ENCODE results near the gene PKD1L1. TPM values are rescaled to one million over a fixed set of nuclear protein-coding genes. Genes with fewer than 3 reads are reported as not detected.
"Not testable (repeated sequence)": the region's sequence is repeated elsewhere in the genome, so short reads cannot be mapped to it uniquely, and the experiment has no call there.

Gene PKD1L1
- total and polyA plus RNA-seq, 4 donors: 0.26 to 1.1 (median 0.55) TPM

- TF ChIP-seq CTCF (IDR thresholded peaks at IDR 0.05; ENCODE audit: control extremely low read depth, extremely low read depth): no peak
- no peaks in the 10 kb centered on the region for H3K27me3 ChIP-seq (ENCODE audit: control insufficient read depth in 3 of 3, insufficient read depth in 3 of 3, low read length in 2 of 3)
- ATAC-seq (ENCODE audit: insufficient read depth, low FRiP score) (no peak), DNase-seq (no peak)
- no peak overlapping the region for H3K27ac ChIP-seq (ENCODE audit: low read depth in 1 of 2, low read length in 1 of 2)
- H3K4me3 ChIP-seq: no peak overlapping the region
- peaks cover 0 to 7% (median 3%) of the 10 kb centered on the region in 4 donors for H3K36me3 ChIP-seq (ENCODE audit: control insufficient read depth in 4 of 4, insufficient read depth in 4 of 4, low read length in 4 of 4)
- no peak overlapping the region for H3K9ac ChIP-seq (ENCODE audit: insufficient read depth in 1 of 2, low read length in 2 of 2)
- WGBS, 2 donors: 57 to 78% methylated on average over 2 of the region's 2 CpGs
- peaks cover 0 to 12% (median 0%) of the 10 kb centered on the region in 5 donors for H3K4me1 ChIP-seq (ENCODE audit: control insufficient read depth in 5 of 5, insufficient read depth in 5 of 5, low read length in 5 of 5)
- H3K9me3 ChIP-seq (ENCODE audit: control insufficient read depth in 4 of 4, insufficient read depth in 3 of 4, low read length in 3 of 4): no peaks in the 10 kb centered on the region
Measured at GRCh38 chr7:47982610-47983009, 34.3 kb upstream of the PKD1L1 start.

- H3K9ac ChIP-seq (ENCODE audit: insufficient read depth in 1 of 2, low read length in 2 of 2); H3K27ac ChIP-seq (ENCODE audit: low read depth in 1 of 2, low read length in 1 of 2); H3K9me3 ChIP-seq (ENCODE audit: control insufficient read depth in 4 of 4, insufficient read depth in 3 of 4, low read length in 3 of 4); H3K27me3 ChIP-seq (ENCODE audit: control insufficient read depth in 3 of 3, insufficient read depth in 3 of 3, low read length in 2 of 3); ATAC-seq (ENCODE audit: insufficient read depth, low FRiP score); H3K4me3 ChIP-seq; DNase-seq: not testable (repeated sequence)
- peaks cover 8 to 21% (median 11%) of the 10 kb centered on the region in 4 donors for H3K36me3 ChIP-seq (ENCODE audit: control insufficient read depth in 4 of 4, insufficient read depth in 4 of 4, low read length in 4 of 4)
- WGBS, 2 donors: 99 to 100% methylated on average over 4 of the region's 5 CpGs
- H3K4me1 ChIP-seq (ENCODE audit: control insufficient read depth in 5 of 5, insufficient read depth in 5 of 5, low read length in 5 of 5): peaks cover 0 to 12% (median 0%) of the 10 kb centered on the region in 5 donors
Measured at GRCh38 chr7:47980648-47981047, 32.4 kb upstream of the PKD1L1 start.

GRCh38 chr7:47979832-47980181 lies 31.5 kb upstream of the PKD1L1 start:
- no peak for ATAC-seq (ENCODE audit: insufficient read depth, low FRiP score)
- peaks cover 0 to 12% (median 0%) of the 10 kb centered on the region in 5 donors for H3K4me1 ChIP-seq (ENCODE audit: control insufficient read depth in 5 of 5, insufficient read depth in 5 of 5, low read length in 5 of 5)
- H3K9ac ChIP-seq (ENCODE audit: insufficient read depth in 1 of 2, low read length in 2 of 2): no peak overlapping the region
- H3K27me3 ChIP-seq (ENCODE audit: control insufficient read depth in 3 of 3, insufficient read depth in 3 of 3, low read length in 2 of 3): no peaks in the 10 kb centered on the region
- H3K36me3 ChIP-seq (ENCODE audit: control insufficient read depth in 4 of 4, insufficient read depth in 4 of 4, low read length in 4 of 4): peaks cover 10 to 21% (median 12%) of the 10 kb centered on the region in 4 donors
- peak in 2 of 3 donors; percentile 13 to 30 for DNase-seq
- 40 to 47% methylated on average over 7 of the region's 7 CpGs for WGBS, 2 donors
- H3K27ac ChIP-seq (ENCODE audit: low read depth in 1 of 2, low read length in 1 of 2): peak overlapping the region; percentile 83 to 98
- no peaks in the 10 kb centered on the region for H3K9me3 ChIP-seq (ENCODE audit: control insufficient read depth in 4 of 4, insufficient read depth in 3 of 4, low read length in 3 of 4)
- peak overlapping the region; percentile 84 for H3K4me3 ChIP-seq
- no peak for TF ChIP-seq CTCF (IDR thresholded peaks at IDR 0.05; ENCODE audit: control extremely low read depth, extremely low read depth)

- peak within 1 kb of the TSS; percentile 72 to 92 for H3K9ac ChIP-seq (ENCODE audit: insufficient read depth in 1 of 2, low read length in 2 of 2)
- WGBS, 2 donors: 2% methylated on average over 62 of the region's 62 CpGs
- peaks cover 0 to 12% (median 0%) of the 10 kb centered on the region in 5 donors for H3K4me1 ChIP-seq (ENCODE audit: control insufficient read depth in 5 of 5, insufficient read depth in 5 of 5, low read length in 5 of 5)
Measured at GRCh38 chr7:47979145-47979831, 31.0 kb upstream of the PKD1L1 start, which contains the start of gene HUS1. HUS1 (minus strand) TSS chr7:47979615; CDS start chr7:47979519, 96 bp downstream.

More at GRCh38 chr7:47979145-47979831, 31.0 kb upstream of the PKD1L1 start, which contains the start of gene HUS1:
- Histone ChIP-seq H3K9me3 (ENCODE audit: control insufficient read depth in 4 of 4, insufficient read depth in 3 of 4, low read length in 3 of 4) (no peaks in the 10 kb centered on the region), H3K36me3 (ENCODE audit: control insufficient read depth in 4 of 4, insufficient read depth in 4 of 4, low read length in 4 of 4) (peaks cover 15 to 26% (median 17%) of the 10 kb centered on the region in 4 donors), H3K27me3 (ENCODE audit: control insufficient read depth in 3 of 3, insufficient read depth in 3 of 3, low read length in 2 of 3) (no peaks in the 10 kb centered on the region), H3K4me3 (peak within 1 kb of the TSS; percentile 84), H3K27ac (ENCODE audit: low read depth in 1 of 2, low read length in 1 of 2) (peak within 1 kb of the TSS; percentile 83 to 98)
- ATAC-seq (ENCODE audit: insufficient read depth, low FRiP score) (peak; percentile 99), DNase-seq (peak; percentile 90 to 93 (median 91))
- TF ChIP-seq CTCF (IDR thresholded peaks at IDR 0.05; ENCODE audit: control extremely low read depth, extremely low read depth): no peak

Data from lung (tissue), 12 donors.